Measurements from ENCODE around the gene CD69.
A peak's percentile ranks its signal among the peaks of the same experiment; 100 is the strongest.

The CD69 gene

GRCh38 chr12:9760699-9761418, at the start of gene CD69:
Gene CD69 (minus strand): TSS chr12:9760901. CDS start chr12:9760820, 81 bp downstream.
- DNase-seq, result no peak

DNA sequence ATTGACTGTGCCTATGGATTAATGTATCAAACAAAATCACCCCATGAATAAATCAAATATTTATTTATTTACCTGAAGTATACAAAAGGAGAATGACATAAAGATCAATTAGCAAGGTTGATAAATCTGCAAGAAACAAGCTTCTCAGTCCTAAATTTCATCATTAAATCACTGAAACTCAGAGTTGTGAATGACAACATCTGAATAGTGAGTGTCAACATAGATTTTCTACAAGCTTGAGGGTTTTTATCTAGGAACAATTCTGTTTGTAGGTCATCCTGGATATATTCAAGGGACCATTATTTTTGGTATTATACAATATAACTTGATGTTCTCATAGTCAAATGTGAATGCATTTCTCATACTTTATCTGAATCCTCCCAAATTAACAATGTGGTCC, 49.2 kb upstream of the CD69 start:
- DNase-seq, result no peak

- no peak for DNase-seq
These were observed 48.6 kb upstream of the CD69 start for GRCh38 chr12:9809338-9809737.

GRCh38 chr12:9808504-9808903, 47.8 kb upstream of the CD69 start:
- no peak for DNase-seq

GRCh38 chr12:9806714-9807113, 46.0 kb upstream of the CD69 start:
- no peak for DNase-seq

GRCh38 chr12:9805883-9806282, 45.2 kb upstream of the CD69 start:
- no peak for DNase-seq

- DNase-seq, result no peak
These were observed 39.3 kb upstream of the CD69 start for GRCh38 chr12:9799961-9800360.

GRCh38 chr12:9797722-9798619, 37.3 kb upstream of the CD69 start:
- DNase-seq, result peak; percentile 16 to 55

DNA sequence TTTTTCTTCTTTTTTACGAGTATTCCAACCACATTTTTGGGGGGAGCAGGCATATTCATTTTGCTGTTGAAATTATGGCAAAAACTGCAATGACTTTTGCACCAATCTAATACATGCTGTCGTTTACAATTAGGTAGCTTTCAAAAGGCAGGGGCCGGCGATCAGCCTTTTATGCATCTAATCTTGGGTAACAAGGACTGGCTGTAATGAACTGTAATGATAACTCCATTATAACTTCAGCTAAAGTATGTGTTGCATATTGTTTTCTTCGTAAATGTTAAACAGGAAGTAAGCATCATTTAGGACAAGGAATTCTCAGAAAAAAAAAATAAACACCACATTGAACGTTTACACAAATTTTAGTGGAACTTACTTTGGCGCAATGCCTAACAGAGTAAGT, 36.3 kb upstream of the CD69 start:
- DNase-seq, result no peak

DNA sequence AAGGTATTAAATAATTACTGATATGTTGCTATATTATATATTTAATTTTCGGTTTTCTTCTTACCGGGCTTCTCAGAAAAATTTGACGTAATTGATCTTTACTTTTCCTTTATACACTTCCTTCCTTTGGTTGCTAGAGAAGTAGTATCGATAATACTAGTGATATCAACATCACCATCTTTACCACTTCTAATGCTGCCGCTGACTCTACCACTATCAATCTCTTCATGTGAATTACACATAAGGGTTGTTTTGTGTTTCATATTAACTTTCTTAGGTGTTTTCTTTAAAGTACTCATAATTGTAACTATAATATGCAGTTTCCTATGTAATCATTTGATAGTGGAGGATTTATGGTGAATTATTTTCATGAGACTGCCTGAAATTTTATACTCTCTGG, 35.6 kb upstream of the CD69 start:
- DNase-seq, result no peak

- DNase-seq, result no peak
These were observed 35.2 kb upstream of the CD69 start for GRCh38 chr12:9795945-9796344.

GRCh38 chr12:9794484-9795093, 33.9 kb upstream of the CD69 start:
- no peak for DNase-seq

GRCh38 chr12:9793779-9794395, 33.2 kb upstream of the CD69 start:
- no peak for DNase-seq

GRCh38 chr12:9792961-9793617, 32.4 kb upstream of the CD69 start:
- DNase-seq, result peak; percentile 41 to 71

DNA sequence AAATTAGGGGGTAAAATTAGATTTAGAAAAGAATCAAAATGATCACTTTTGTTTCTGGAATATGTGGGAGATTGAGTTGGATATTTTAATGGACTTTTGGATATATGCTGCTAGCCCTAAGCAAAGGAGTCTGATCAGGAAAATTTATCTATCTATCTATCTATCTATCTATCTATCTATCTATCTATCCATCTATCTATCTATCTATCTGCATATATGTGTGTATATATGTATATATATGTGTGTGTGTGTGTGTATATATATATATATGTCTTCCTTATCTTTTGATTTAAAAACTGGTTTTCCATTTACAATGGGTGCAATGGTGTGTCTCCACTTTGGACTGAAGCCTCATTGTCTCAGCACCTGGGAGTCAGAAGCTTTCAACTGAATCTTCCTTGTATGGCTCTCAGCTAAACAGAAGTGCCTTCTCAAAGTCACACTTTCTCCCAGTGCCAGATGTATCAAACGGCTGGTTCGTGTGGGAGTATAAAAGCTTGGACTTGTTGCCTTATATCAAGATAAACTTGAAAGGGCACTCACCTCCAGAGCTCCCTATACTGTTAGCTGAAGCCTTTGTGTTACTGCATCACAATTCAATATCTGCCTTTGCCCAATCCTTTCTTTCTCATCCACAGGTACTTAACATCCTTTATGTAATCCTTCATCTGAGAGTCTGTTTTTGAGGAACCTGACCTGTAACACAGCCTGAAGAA, 31.6 kb upstream of the CD69 start:
- DNase-seq, result no peak

GRCh38 chr12:9786726-9787717, 26.3 kb upstream of the CD69 start:
- no peak for DNase-seq

DNA sequence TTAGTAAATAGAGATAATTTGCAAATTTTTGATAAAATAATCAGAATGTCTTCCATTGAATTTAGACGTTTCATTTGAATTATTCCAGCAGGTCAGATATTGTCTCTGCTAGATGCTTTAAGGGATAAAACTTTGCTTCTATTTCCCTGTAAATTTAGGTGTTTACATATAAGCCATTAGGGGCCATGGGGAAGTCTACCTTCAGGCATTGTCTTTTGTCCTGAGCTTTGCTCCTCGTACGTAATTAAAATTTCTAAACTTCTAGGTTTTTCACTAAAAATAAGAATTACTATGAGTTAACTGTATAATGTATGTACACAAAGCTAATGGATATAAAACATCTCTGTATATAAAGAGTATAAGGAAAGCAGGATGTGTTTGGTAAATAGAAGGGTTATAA, 24.1 kb upstream of the CD69 start:
- no peak for DNase-seq

DNA sequence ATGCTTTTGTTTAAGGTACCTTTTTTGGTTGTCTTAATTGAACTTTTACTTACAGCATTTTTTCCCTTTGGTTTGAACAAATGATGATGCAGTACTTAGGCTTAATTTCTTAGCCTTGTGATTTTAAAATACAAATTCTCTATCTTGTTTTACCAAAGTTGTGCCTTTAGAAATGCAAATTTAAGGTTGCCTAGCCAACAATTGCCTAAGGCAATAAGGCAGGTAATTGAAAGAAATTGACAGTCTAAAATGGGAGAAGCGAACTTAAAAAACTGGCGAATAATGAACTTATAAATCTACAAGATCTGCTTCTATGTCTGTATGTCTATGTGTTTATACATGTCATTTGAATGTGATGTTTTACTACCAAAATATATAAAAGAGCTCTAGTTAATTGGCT, 23.6 kb upstream of the CD69 start:
- DNase-seq, result no peak

DNA sequence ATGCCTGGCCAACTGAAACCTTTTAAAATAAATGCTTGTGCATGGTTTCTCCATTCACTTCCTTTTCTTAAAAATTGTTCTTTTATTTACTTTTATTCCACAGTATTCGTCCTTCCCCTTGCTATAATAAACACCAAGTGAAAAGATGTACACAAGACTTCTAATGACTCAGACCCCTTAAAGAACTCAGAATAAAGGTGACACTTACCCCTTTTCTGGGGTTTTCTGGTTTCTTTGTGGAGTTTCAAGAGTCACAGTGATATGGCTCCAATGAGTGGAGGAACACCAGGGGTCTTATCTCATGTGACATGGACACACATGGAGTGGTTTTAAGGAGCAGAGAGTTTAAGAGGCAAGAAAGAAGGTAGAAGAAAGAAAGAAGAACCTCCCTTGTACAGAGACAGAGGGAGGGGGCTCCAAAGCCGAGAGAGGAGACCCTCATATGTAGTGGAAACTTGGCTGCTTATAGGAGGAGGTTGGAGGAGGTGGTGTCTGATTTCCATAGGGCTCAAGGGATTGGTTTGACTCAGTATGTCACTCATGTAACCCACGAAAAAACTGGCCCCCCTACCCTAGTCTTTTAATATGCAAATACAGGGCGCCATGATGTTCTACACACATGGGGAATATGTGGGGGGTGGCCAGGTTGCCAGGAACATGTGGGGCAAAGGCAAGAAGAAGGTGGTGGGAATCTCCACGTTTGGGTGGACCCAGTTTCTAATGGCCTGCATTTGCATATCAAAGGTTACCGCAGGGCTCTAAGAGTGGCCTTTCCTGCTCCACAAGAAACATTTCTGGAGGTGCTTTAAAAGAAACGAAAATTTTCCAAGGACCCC, 22.1 kb upstream of the CD69 start:
- DNase-seq, result no peak

DNA sequence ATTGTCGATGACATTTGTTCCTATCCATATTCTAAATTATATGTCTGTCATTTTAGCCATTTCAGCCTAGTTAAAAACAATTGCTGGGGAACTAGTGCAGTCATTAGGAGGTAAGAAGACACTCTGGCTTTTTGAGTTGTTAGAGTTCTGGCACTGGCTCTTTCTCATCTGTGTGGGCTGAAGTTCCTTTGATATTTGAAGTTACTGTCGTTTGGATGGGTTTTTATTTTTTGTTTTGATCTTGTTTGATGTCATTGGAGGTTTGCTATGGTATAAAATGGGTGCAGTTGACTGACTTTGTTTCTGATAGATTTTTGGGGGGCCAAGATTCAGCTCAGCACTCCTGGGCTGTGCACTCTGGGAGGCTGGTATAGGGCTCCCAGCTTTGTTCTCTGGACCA, 20.7 kb upstream of the CD69 start:
- no peak for DNase-seq

All from SW 1271 (cell line).